Nephron (organoid): ENCODE measurements around the gene FBXO28.

ENCODE experiments used
- H3K27ac Mint-ChIP-seq, 3 experiments: 2 replicates each; pipeline ENCODE4 v1.8.0; 2020; ENCODE audit warnings: mixed read lengths in 3 of 3, mild to moderate bottlenecking in 2 of 3, moderate library complexity in 1 of 3
- H3K27me3 Mint-ChIP-seq: 2 replicates; pipeline ENCODE4 v1.8.0; 2021; ENCODE audit warnings: low read depth, mild to moderate bottlenecking, moderate library complexity, mixed read lengths
- H3K36me3 Mint-ChIP-seq: 2 replicates; pipeline ENCODE4 v1.8.0; 2020; ENCODE audit warnings: low read depth, mixed read lengths
- H3K4me1 Mint-ChIP-seq: 2 replicates; pipeline ENCODE4 v1.8.0; 2020; ENCODE audit warnings: mixed read lengths
- H3K4me3 Mint-ChIP-seq, 3 experiments: 2 replicates each; pipeline ENCODE4 v1.8.0; 2020; ENCODE audit warnings: mild to moderate bottlenecking in 3 of 3, mixed read lengths in 3 of 3, moderate library complexity in 2 of 3
- H3K9me3 Mint-ChIP-seq: 2 replicates; pipeline ENCODE4 v1.8.0; 2020; ENCODE audit warnings: mixed read lengths
- CTCF ChIP-seq, 3 experiments: fragments of 200-600 bp; sonication (generic); IDR thresholded peaks; one replicate each; pipeline ENCODE4 v1.5.0; 2021; ENCODE audit warnings: antibody characterized with exemption in 3 of 3; ENCODE audit not compliant: unreplicated experiment in 3 of 3

The FBXO28 gene

DNA sequence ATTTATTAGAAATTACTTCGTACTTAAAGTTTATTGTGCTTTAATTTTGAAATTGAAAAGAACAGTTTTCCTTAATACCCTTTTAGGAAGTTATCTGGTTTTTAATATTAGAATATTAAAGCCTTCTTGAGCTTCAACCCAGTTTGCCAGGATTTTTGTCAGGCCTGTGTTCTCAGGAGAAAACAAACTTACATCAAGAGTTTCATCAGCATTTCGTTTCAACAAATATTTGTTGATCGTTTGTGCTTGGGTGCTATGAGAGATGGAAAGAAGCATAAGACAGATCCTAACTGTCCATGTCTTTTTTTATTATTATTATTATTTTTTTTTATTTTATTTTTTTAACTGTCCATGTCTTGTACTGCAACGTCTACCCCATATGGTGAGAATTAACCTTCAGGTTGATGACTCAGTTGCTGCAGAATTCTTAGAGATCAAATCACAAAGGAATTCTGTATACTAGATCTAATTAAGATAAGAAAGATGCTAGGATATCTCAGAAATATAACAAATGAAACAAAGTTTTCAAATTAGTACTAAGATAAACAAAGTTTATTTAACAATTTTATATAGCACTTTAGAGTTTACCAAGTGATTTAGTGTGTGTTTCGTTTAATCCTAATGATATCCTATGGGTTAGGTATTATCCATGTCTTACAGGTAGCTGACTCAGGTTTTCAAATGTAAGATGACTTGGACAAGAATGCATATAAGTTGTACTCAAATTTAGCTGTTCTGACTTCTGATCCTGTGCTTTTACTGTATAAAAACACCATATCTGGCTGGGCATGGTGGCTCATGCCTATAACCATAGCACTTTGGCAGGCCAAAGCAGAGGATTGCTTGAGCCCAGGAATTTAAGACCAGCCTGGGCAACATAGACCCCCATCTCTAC lies 14.3 kb downstream of the FBXO28 start:
- H3K9me3 Mint-ChIP-seq: peaks cover 14% of the 10 kb centered on the region
- H3K4me3 Mint-ChIP-seq: no peak overlapping the region
- no peaks in the 10 kb centered on the region for H3K27me3 Mint-ChIP-seq
- H3K27ac Mint-ChIP-seq: no peak overlapping the region
- TF ChIP-seq CTCF (IDR thresholded peaks at IDR 0.05; ENCODE audit: unreplicated experiment in 3 of 3): no peak
- H3K36me3 Mint-ChIP-seq: peaks cover 50% of the 10 kb centered on the region
- no peaks in the 10 kb centered on the region for H3K4me1 Mint-ChIP-seq

DNA sequence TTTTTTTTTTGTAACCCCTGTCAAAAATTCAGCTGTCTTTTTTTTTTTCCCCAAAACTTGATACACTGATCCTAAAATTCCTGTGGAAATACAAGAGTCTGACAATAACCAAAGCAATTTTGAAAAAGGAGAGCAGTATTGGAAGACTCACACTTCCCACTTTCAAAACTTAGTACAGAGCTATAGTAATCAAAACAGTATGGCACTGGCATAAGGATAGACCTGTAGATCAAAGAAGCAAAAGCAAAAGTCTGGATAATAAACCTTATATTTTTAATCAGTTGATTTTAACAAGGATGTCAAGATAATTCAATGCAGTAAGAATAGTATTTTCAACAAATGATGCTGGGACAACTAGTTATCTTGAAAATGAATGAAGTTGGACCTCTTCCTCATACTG lies 17.3 kb downstream of the FBXO28 start:
- Mint-ChIP-seq H3K4me3 (no peak overlapping the region), H3K27me3 (no peaks in the 10 kb centered on the region), H3K27ac (no peak overlapping the region), H3K36me3 (peaks cover 58% of the 10 kb centered on the region), H3K9me3 (peaks cover 14% of the 10 kb centered on the region), H3K4me1 (no peaks in the 10 kb centered on the region)
- no peak for TF ChIP-seq CTCF (IDR thresholded peaks at IDR 0.05; ENCODE audit: unreplicated experiment in 3 of 3)

DNA sequence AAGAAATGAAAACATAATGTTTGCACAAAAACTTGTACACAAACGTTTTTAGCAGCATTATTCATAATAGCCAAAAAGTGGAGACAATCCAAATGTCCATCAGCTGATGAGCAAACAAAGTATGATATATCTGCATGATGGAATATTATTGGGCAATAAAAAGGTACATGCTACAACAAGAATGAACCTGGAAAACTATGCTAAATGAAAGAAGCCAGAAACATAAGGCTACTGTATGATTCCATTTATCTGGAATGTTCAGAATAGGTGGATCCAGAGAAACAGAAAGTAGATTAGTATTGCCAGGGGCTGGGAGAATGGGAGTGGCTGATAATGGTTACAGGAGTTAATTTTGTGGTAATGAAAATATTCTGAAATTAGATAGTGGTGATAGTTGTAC lies 19.0 kb downstream of the FBXO28 start:
- Mint-ChIP-seq H3K36me3 (peaks cover 59% of the 10 kb centered on the region), H3K4me3 (no peak overlapping the region), H3K4me1 (no peaks in the 10 kb centered on the region), H3K27ac (no peak overlapping the region), H3K9me3 (peaks cover 14% of the 10 kb centered on the region), H3K27me3 (no peaks in the 10 kb centered on the region)
- no peak for TF ChIP-seq CTCF (IDR thresholded peaks at IDR 0.05; ENCODE audit: unreplicated experiment in 3 of 3)

DNA sequence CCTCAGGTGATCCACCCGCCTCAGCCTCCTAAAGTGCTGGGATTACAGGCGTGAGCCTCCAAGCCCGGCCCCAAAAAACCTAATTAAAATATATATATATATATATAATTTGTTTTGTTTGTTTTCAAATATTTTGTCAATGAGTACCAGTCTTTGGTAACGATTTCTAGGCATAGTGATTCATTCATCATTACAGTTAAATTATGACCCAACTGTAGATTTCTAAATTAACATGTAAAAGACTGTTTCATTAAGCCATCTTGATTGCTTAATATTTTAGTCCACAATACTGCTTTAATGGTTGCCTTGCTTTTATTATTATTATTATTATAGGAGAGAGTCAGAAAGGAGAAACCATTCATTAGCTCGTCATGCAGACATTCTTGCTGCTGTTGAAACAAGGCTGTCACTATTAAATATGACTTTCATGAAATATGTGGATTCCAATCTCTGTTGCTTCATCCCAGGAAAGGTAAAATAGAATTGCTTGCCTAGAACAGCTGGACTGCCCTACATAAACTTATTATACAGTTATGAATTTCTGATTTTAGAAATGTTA lies 19.9 kb downstream of the FBXO28 start:
- no peaks in the 10 kb centered on the region for H3K4me1 Mint-ChIP-seq
- peaks cover 62% of the 10 kb centered on the region for H3K36me3 Mint-ChIP-seq

DNA sequence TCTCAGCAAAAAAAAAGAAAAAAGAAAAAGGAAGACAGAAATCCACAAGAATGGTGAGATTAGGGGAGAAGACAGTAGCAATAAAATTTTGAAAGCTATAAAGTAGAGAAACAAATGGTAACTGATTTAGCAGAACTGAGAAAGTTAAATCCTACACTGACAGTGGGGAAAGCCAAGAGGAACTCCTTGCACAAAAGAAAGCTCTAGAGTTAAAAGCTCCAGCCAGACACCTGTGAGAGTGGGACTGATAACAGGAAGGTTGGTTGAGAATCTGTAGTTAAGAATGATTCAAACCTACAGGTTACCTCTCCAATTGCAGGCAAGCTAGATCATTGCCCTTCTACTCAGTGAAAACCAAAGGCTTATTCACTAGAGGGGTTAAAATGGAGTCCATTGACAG lies 23.6 kb downstream of the FBXO28 start:
- H3K4me1 Mint-ChIP-seq: no peaks in the 10 kb centered on the region
- H3K27me3 Mint-ChIP-seq: no peaks in the 10 kb centered on the region
- peaks cover 47% of the 10 kb centered on the region for H3K36me3 Mint-ChIP-seq
- no peak overlapping the region for H3K4me3 Mint-ChIP-seq
- no peak for TF ChIP-seq CTCF (IDR thresholded peaks at IDR 0.05; ENCODE audit: unreplicated experiment in 3 of 3)
- no peak overlapping the region for H3K27ac Mint-ChIP-seq
- H3K9me3 Mint-ChIP-seq: no peaks in the 10 kb centered on the region

More for the DNA sequence above, 19.9 kb downstream of the FBXO28 start:
- no peaks in the 10 kb centered on the region for H3K27me3 Mint-ChIP-seq
- H3K27ac Mint-ChIP-seq: no peak overlapping the region
- no peak for TF ChIP-seq CTCF (IDR thresholded peaks at IDR 0.05; ENCODE audit: unreplicated experiment in 3 of 3)
- peaks cover 14% of the 10 kb centered on the region for H3K9me3 Mint-ChIP-seq
- no peak overlapping the region for H3K4me3 Mint-ChIP-seq
